Aorta (tissue), 5 donors: ENCODE data around the gene LEMD3. TPM values are rescaled to one million over a fixed set of nuclear protein-coding genes. Genes with fewer than 3 reads are reported as not detected.
A peak's percentile ranks its signal among the peaks of the same experiment; 100 is the strongest.

Experiments used
- ATAC-seq: fragments of 200-7000 bp; cut with Tn5 transposase; one replicate; pipeline ENCODE4 v1.9.1; 2022; ENCODE audit warnings: moderate library complexity; ENCODE audit not compliant: low FRiP score
- DNase-seq, 2 donors: peaks; one replicate each; pipeline ENCODE4 v3.0.0-alpha.2; 2020
- H3K27ac ChIP-seq, 2 donors: one replicate each; pipeline ENCODE4 v1.5.1; 2013; ENCODE audit warnings: low read length in 2 of 2, mild to moderate bottlenecking in 2 of 2, moderate library complexity in 2 of 2, control low read depth in 1 of 2, inconsistent platforms in 1 of 2, low read depth in 1 of 2
- H3K27me3 ChIP-seq, 2 donors: one replicate each; pipeline ENCODE4 v1.6.1; 2013; ENCODE audit warnings: control low read depth in 1 of 2, low read length in 1 of 2, mild to moderate bottlenecking in 1 of 2, moderate library complexity in 1 of 2; ENCODE audit not compliant: insufficient read depth in 2 of 2, control insufficient read depth in 1 of 2
- H3K36me3 ChIP-seq, 2 donors: one replicate each; pipeline ENCODE4 v1.6.1; 2013; ENCODE audit warnings: control low read depth in 1 of 2, low read length in 1 of 2, mild to moderate bottlenecking in 1 of 2; ENCODE audit not compliant: insufficient read depth in 2 of 2, control insufficient read depth in 1 of 2
- H3K4me1 ChIP-seq, 2 donors: one replicate each; pipeline ENCODE4 v1.6.1; 2013; ENCODE audit warnings: low read length in 2 of 2, control low read depth in 1 of 2, mild to moderate bottlenecking in 1 of 2, moderate library complexity in 1 of 2; ENCODE audit not compliant: insufficient read depth in 2 of 2, control insufficient read depth in 1 of 2
- H3K4me3 ChIP-seq, 2 donors: one replicate each; pipeline ENCODE4 v1.5.1; 2013; ENCODE audit warnings: low read length in 2 of 2, control low read depth in 1 of 2, mild to moderate bottlenecking in 1 of 2
- H3K9me3 ChIP-seq: one replicate; pipeline ENCODE4 v1.6.1; 2013; ENCODE audit warnings: mild to moderate bottlenecking, low read length; ENCODE audit not compliant: control insufficient read depth
- WGBS, 2 donors: extraction: QIAGEN DNeasy Blood & Tissue Kit; methylation state at CpG; one replicate each; pipeline ENCODE4 v1.1.7; 2013; 5-methylcytosine and 5-hydroxymethylcytosine counted together
- intact Hi-C, 2 donors: fragments of 100-400 bp; cut with DNase I; formaldehyde crosslinking; loops; one replicate each; pipeline versions ENCODE4 v1.14.2 to v1.15.0; 2022
- polyA plus RNA-seq, 2 donors: library from polyadenylated mRNA; stranded (reverse); fragments of 200-250 nt; gene quantifications; one replicate each; pipeline ENCODE4 v1.2.3, GENCODE V29; 2013
- total RNA-seq, 2 donors: library from RNA; stranded (reverse); fragmentation: NEBNext Ultra II Directional; extraction: Animal tissue kit (Norgen Biotek cat#: 25700); gene quantifications; one replicate each; pipeline ENCODE4 v1.2.1, GENCODE V29; 2021
- donor health status: healthy with polysubstance abuse.
- donor health status: Bipolar disorder and iron deficiency.
- donor health status: DM: no; HTN: no; CAD: no.
- donor health status: DM: no; HTN: no; CAD: no.
- donor health status: DM: yes; HTN: yes; CAD: no.

Gene LEMD3
- total and polyA plus RNA-seq, 4 donors: 4.3 to 32.0 (median 20.8) TPM

DNA sequence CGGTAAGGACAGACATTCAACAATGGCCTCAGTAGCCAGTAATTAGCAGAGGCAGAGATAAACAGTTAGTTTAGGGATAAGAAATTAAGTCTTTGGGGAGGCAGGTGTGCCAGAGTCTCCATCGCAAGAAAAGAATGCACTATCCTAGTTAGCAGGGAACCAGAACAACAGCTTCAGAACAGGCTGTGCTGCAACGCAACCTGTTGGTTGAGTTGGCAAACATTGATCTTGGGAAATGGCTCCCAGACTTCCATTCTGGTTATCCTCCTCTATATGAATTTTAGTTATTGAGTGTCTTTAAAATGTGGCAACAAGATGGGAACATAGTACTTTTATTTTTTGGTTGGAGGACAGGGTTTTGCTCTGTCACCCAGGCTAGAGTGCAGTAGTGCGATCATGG is 12.3 kb upstream of the LEMD3 start:
- no peak for DNase-seq
- Histone ChIP-seq H3K36me3 (no peaks in the 10 kb centered on the region), H3K9me3 (no peaks in the 10 kb centered on the region), H3K27me3 (no peaks in the 10 kb centered on the region), H3K4me1 (no peaks in the 10 kb centered on the region), H3K27ac (no peak overlapping the region), H3K4me3 (no peak overlapping the region)
- ATAC-seq: no peak
- intact Hi-C loops: no loop called here
- WGBS, 2 donors: 92 to 94% methylated on average over 4 of the region's 4 CpGs

DNA sequence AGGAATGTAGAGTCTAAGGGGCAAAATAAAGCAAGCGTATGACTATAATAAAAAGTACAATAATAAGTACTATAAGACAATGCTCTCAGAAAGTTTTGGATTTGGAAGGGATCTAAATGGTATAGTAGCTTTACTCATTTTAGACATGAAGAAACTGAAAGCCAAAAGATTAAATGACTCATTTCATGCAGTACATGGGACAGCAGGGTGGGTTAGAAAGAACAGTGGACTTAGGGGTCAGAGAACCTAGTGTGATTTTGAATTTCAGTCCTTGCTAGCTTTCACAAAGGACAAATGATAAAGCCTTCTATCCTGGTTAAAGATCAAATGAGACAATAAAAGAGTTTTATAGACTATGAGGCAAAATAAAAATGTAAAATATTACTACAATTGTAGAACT is 6.8 kb upstream of the LEMD3 start:
- intact Hi-C loops: no loop called here

DNA sequence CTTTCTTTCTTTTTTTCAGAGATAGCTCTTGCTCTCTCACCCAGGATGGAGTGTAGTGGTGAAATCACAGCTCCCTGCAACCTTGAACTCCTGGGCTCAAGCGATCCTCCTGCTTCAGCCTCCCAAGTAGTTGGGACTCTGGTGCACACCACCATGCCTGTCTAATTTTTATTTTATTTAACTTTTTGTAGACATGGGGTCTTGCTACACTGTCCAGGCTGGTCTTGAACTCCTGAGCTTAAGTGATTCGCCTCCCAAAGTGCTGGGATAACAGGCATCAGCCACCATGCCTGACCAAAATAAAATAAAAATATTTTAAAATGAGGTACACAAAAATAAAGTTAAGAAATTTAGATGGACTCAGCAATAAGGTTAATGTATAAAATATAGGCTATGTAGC is 5.1 kb upstream of the LEMD3 start:
- Histone ChIP-seq H3K4me3 (no peak overlapping the region), H3K36me3 (no peaks in the 10 kb centered on the region), H3K4me1 (no peaks in the 10 kb centered on the region), H3K27ac (no peak overlapping the region), H3K9me3 (no peaks in the 10 kb centered on the region), H3K27me3 (no peaks in the 10 kb centered on the region)
- no peak for ATAC-seq
- DNase-seq: no peak
- intact Hi-C loops: no loop called here
- WGBS, 2 donors: 94 to 97% methylated on average over 2 of the region's 2 CpGs

More for the DNA sequence above, 6.8 kb upstream of the LEMD3 start:
- H3K9me3 ChIP-seq: no peaks in the 10 kb centered on the region
- H3K27ac ChIP-seq: no peak overlapping the region
- H3K4me3 ChIP-seq: no peak overlapping the region
- no peak for DNase-seq
- no peak for ATAC-seq
- no peaks in the 10 kb centered on the region for H3K27me3 ChIP-seq
- 95 to 97% methylated on average over 1 of the region's 1 CpG for WGBS, 2 donors
- no peaks in the 10 kb centered on the region for H3K4me1 ChIP-seq
- H3K36me3 ChIP-seq: no peaks in the 10 kb centered on the region

DNA sequence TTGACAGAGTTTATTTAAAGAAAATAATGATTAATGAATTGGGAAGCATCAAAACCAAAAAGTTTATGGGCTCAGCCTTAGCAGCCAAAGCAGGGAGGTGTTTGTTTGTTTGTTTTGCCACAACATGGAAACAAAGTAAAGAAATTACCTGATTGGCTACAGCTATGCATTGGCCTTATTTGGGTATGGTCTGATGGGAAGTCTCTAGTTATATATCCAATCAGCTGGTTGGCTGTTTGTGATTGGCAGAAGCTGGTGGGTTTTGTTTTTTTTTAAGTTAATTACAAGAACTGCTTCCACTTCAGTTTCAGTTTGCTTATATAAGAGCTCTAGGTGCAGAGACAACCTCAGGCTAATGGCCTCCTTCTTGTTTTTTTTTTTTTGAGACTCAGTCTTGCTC is 4.6 kb upstream of the LEMD3 start:
- Histone ChIP-seq H3K27ac (no peak overlapping the region), H3K36me3 (no peaks in the 10 kb centered on the region), H3K4me1 (no peaks in the 10 kb centered on the region), H3K4me3 (no peak overlapping the region), H3K9me3 (no peaks in the 10 kb centered on the region), H3K27me3 (no peaks in the 10 kb centered on the region)
- DNase-seq (no peak), ATAC-seq (no peak)
- intact Hi-C loops: no loop called here

DNA sequence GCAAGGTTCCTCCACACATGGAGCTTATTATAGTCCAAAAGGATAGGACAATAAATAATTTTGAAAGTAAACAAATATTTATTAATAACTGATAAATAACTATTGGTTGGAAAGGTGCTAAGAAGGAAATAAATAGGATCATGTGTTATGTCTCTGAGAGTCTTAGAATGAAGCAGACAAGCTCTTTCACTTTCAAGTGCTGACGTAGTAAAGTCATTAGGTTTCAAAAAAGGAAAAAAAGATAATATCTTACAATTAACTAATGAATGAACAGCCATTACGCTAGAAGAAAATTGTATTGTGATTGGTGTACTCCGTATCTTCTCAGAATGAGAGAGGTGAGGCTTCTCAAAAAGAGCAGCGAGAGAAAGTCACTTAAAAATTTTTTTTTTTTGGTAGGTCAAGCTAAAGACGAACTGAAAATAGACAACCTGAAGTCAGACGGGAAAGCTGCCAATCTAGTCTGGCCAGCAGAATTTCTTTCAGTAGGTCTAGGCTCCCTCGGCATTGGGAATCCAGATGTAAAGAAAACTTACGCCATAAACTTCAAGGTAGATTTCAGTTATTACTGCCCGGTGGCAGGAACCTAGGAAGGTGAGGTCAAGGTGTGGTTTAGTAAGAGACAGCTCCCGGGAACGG is 583 bp upstream of the LEMD3 start:
- Histone ChIP-seq H3K27ac (peak overlapping the region in 1 of 2 donors; percentile 89), H3K4me1 (peaks cover 2 to 4% of the 10 kb centered on the region in 2 donors), H3K9me3 (no peaks in the 10 kb centered on the region), H3K27me3 (no peaks in the 10 kb centered on the region), H3K4me3 (peak overlapping the region; percentile 68 to 70), H3K36me3 (no peaks in the 10 kb centered on the region)
- no peak for ATAC-seq
- no peak for DNase-seq
- intact Hi-C loops: no loop called here
- WGBS, 2 donors: 13 to 16% methylated on average over 11 of the region's 11 CpGs

DNA sequence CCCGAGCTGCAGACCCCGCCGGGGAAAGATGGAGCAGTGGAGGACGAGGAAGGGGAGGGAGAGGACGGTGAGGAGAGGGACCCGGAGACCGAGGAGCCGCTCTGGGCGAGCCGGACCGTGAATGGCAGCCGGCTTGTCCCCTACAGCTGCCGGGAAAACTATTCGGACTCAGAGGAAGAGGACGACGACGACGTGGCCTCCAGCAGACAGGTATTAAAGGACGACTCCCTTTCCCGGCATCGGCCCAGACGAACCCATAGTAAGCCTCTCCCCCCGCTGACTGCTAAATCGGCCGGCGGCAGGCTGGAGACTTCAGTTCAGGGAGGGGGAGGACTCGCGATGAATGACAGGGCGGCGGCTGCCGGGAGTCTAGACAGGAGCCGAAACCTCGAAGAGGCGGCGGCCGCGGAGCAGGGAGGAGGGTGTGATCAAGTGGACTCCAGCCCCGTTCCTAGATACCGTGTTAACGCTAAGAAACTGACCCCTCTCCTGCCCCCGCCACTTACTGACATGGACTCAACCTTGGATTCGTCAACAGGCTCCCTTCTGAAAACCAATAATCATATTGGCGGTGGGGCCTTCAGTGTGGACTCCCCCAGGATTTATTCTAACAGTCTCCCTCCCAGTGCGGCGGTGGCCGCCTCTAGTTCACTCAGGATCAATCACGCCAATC is 962 bp downstream of the LEMD3 start:
- peaks cover 3 to 4% of the 10 kb centered on the region in 2 donors for H3K4me1 ChIP-seq
- no peaks in the 10 kb centered on the region for H3K9me3 ChIP-seq
- peak overlapping the region; percentile 68 to 73 for H3K4me3 ChIP-seq
- DNase-seq (peak; percentile 79 to 90), ATAC-seq (peak; percentile 71)
- H3K36me3 ChIP-seq: no peaks in the 10 kb centered on the region
- 1% methylated on average over 43 to 47 of the region's 47 CpGs for WGBS, 2 donors
- peak overlapping the region in 1 of 2 donors; percentile 87 for H3K27ac ChIP-seq
- intact Hi-C loops: no loop called here
- no peaks in the 10 kb centered on the region for H3K27me3 ChIP-seq

DNA sequence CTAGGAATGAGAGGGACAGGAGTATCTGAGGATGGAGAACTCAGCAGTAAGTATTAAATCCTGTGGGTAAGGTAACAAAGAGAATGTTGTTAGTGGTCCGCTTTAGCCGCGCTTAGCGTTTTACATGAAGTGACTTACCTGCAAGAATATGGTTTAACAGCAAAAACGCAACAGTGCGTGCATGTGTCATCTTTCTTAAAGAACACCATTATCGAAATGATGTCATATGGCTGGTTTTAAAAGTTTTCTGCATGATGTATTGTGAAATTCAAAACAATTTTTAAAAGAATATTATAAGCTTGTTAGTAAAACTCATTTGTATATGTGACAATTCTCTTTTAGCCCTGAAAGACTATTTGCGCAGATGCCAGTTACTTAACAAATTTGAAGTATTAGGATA is 1.7 kb downstream of the LEMD3 start:
- DNase-seq: no peak
- 69 to 73% methylated on average over 8 of the region's 8 CpGs for WGBS, 2 donors
- intact Hi-C loops: no loop called here
- H3K27me3 ChIP-seq: no peaks in the 10 kb centered on the region
- no peaks in the 10 kb centered on the region for H3K36me3 ChIP-seq
- no peaks in the 10 kb centered on the region for H3K9me3 ChIP-seq
- peak overlapping the region; percentile 68 to 73 for H3K4me3 ChIP-seq
- no peak overlapping the region for H3K27ac ChIP-seq
- H3K4me1 ChIP-seq: peaks cover 3 to 4% of the 10 kb centered on the region in 2 donors
- no peak for ATAC-seq

DNA sequence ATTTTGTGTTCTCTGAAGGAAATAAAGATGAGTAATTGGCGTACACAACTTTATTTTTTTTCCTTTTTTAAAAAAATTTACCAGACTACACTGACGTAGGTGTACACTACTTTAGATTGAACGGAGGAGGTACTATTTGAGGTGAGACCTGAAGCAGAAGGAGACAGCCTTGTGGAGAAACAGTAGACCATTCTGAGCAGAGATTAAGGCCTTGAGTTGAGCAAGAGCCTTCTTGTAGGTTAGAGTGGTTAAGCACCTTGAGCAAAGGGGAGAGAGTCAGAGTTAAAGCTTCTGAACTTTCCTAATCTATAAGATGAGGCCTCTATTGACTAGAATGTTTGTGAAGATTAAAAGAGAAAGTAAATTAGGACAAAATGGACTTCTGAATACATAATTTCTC is 2.5 kb downstream of the LEMD3 start:
- 72 to 75% methylated on average over 3 of the region's 3 CpGs for WGBS, 2 donors
- Histone ChIP-seq H3K27ac (no peak overlapping the region), H3K36me3 (no peaks in the 10 kb centered on the region), H3K4me3 (peak overlapping the region; percentile 10 to 49), H3K4me1 (peaks cover 3 to 4% of the 10 kb centered on the region in 2 donors), H3K9me3 (no peaks in the 10 kb centered on the region), H3K27me3 (no peaks in the 10 kb centered on the region)
- no peak for ATAC-seq
- no peak for DNase-seq
- intact Hi-C loops: no loop called here

DNA sequence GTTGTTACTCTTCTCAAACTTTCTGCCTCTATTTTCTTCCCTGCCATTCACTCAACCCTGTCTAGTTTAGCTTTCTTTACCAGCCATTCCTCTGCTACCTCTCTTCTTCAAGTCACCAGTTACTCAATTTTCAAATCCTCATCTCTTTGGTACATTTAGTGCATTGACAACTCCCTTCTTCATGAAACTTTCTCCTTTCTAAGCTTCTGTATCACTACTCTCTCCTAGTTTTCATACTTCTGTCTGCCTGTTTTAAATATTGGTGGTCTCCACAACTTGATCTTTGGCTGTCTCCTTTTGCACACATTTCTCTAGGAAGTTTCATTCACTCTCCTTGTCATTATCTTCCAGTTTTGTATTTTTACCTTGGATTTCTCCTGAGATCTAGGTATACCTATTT is 6.0 kb downstream of the LEMD3 start:
- H3K27ac ChIP-seq: no peak overlapping the region
- no peaks in the 10 kb centered on the region for H3K27me3 ChIP-seq
- no peak for ATAC-seq
- peaks cover 0 to 3% of the 10 kb centered on the region in 2 donors for H3K36me3 ChIP-seq
- H3K4me3 ChIP-seq: no peak overlapping the region
- DNase-seq: no peak
- intact Hi-C loops: no loop called here
- no peaks in the 10 kb centered on the region for H3K9me3 ChIP-seq
- H3K4me1 ChIP-seq: peaks cover 3 to 4% of the 10 kb centered on the region in 2 donors
